ENCODE results near the gene NLGN2. TPM values are rescaled to one million over a fixed set of nuclear protein-coding genes. Genes with fewer than 3 reads are reported as not detected.

NLGN2 gene
- total RNA-seq, 4 donors from 2014 or later: 12.0 to 30.2 (median 19.0) TPM

GRCh38 chr17:7427549-7427948, 19.9 kb downstream of the NLGN2 start:
- DNase-seq (ENCODE audit: extremely low spot score): no peak

GRCh38 chr17:7428557-7428956, 20.9 kb downstream of the NLGN2 start, which contains the start of gene SPEM3:
SPEM3 (plus strand) TSS chr17:7428857; CDS start chr17:7428903, 46 bp downstream.
- H3K9me3 ChIP-seq: no peaks in the 10 kb centered on the region
- H3K27me3 ChIP-seq: peaks cover 0 to 12% (median 0%) of the 10 kb centered on the region in 4 donors
- no peaks in the 10 kb centered on the region for H3K36me3 ChIP-seq
- intact Hi-C loops (cut with DNase I): no loop called here
- 74% methylated on average over 3 of the region's 5 CpGs for WGBS
- H3K27ac ChIP-seq (replicated peaks in 1 of 4): no peak within 1 kb of the TSS
- no peak for DNase-seq (ENCODE audit: extremely low spot score)
- no peak for TF ChIP-seq EP300 (IDR thresholded peaks at IDR 0.05)
- TF ChIP-seq CTCF (IDR thresholded peaks at IDR 0.05): no peak
- no peak for TF ChIP-seq POLR2AphosphoS5 (IDR thresholded peaks at IDR 0.05)
- TF ChIP-seq POLR2A (IDR thresholded peaks at IDR 0.05; ENCODE audit: low read depth): no peak
- H3K4me1 ChIP-seq: no peaks in the 10 kb centered on the region
- no peak within 1 kb of the TSS for H3K4me3 ChIP-seq

More at GRCh38 chr17:7427549-7427948, 19.9 kb downstream of the NLGN2 start:
- Histone ChIP-seq H3K27ac (replicated peaks in 1 of 4) (no peak overlapping the region), H3K27me3 (peaks cover 0 to 8% (median 0%) of the 10 kb centered on the region in 4 donors), H3K36me3 (no peaks in the 10 kb centered on the region), H3K4me3 (no peak overlapping the region), H3K9me3 (no peaks in the 10 kb centered on the region), H3K4me1 (no peaks in the 10 kb centered on the region)
- WGBS: 83% methylated on average over 5 of the region's 7 CpGs
- intact Hi-C loops (cut with DNase I): no loop called here
- no peak for TF ChIP-seq CTCF (IDR thresholded peaks at IDR 0.05)

GRCh38 chr17:7429722-7430121, 22.1 kb downstream of the NLGN2 start:
- H3K27me3 ChIP-seq: peaks cover 0 to 22% (median 0%) of the 10 kb centered on the region in 4 donors
- intact Hi-C loops (cut with DNase I): no loop called here
- WGBS: 93% methylated on average over 8 of the region's 10 CpGs
- H3K4me1 ChIP-seq: peaks cover 0 to 1% (median under 1%) of the 10 kb centered on the region in 4 donors
- no peak overlapping the region for H3K27ac ChIP-seq (replicated peaks in 1 of 4)
- no peaks in the 10 kb centered on the region for H3K36me3 ChIP-seq
- no peak for DNase-seq (ENCODE audit: extremely low spot score)
- H3K4me3 ChIP-seq: no peak overlapping the region
- no peaks in the 10 kb centered on the region for H3K9me3 ChIP-seq
- TF ChIP-seq POLR2AphosphoS5 (IDR thresholded peaks at IDR 0.05): no peak
- TF ChIP-seq POLR2A (IDR thresholded peaks at IDR 0.05; ENCODE audit: low read depth): no peak
- no peak for TF ChIP-seq CTCF (IDR thresholded peaks at IDR 0.05)
- no peak for TF ChIP-seq EP300 (IDR thresholded peaks at IDR 0.05)

GRCh38 chr17:7431231-7431630, 23.6 kb downstream of the NLGN2 start:
- 73% methylated on average over 1 of the region's 1 CpG for WGBS
- DNase-seq (ENCODE audit: extremely low spot score): no peak

More at GRCh38 chr17:7431231-7431630, 23.6 kb downstream of the NLGN2 start:
- TF ChIP-seq POLR2A (IDR thresholded peaks at IDR 0.05; ENCODE audit: low read depth) (no peak), CTCF (IDR thresholded peaks at IDR 0.05) (no peak), EP300 (IDR thresholded peaks at IDR 0.05) (no peak), POLR2AphosphoS5 (IDR thresholded peaks at IDR 0.05) (no peak)
- Histone ChIP-seq H3K4me1 (peaks cover 10 to 16% (median 16%) of the 10 kb centered on the region in 4 donors), H3K27ac (replicated peaks in 1 of 4) (no peak overlapping the region), H3K9me3 (no peaks in the 10 kb centered on the region), H3K27me3 (peaks cover 0 to 36% (median 0%) of the 10 kb centered on the region in 4 donors), H3K4me3 (no peak overlapping the region), H3K36me3 (no peaks in the 10 kb centered on the region)
- intact Hi-C loops (cut with DNase I): no loop called here
